IMR-90 (cell line): ENCODE measurements around the gene DNAJC5. TPM values are rescaled to one million over a fixed set of nuclear protein-coding genes. Genes with fewer than 3 reads are reported as not detected.
A peak's percentile ranks its signal among the peaks of the same experiment; 100 is the strongest.

Experiments used
- ATAC-seq: fragments of 200-7000 bp; cut with Tn5 transposase; 2 replicates; pipeline ENCODE4 v1.9.1; 2020; ENCODE audit warnings: low read depth, mild to moderate bottlenecking, moderate library complexity
- BruUV-seq: library from RNA; stranded (reverse); fragments of 400-500 nt; replicated peaks from 2 replicates; lab custom pipeline; 2021; lab: Mats Ljungman, UMichigan
- CTCF ChIA-PET: fragments of 300-600 bp; formaldehyde crosslinking; extraction: SDS; loops from one replicate; lab custom pipeline; 2021; ENCODE audit warnings: antibody characterized with exemption; lab: Yijun Ruan, JAX
- POLR2A ChIA-PET: fragments of 300-600 bp; sonication (Branson Sonifier 250); formaldehyde crosslinking; loops from one replicate; lab custom pipeline; 2022; ENCODE audit warnings: antibody characterized with exemption; ENCODE audit not compliant: unreplicated experiment; lab: Charles Lee
- DNase-seq: peaks from one replicate; pipeline ENCODE4 v3.0.0; 2013
- H2AFZ ChIP-seq: replicated peaks from 2 replicates; pipeline ENCODE3; 2013; ENCODE audit warnings: low read length, mild to moderate bottlenecking; ENCODE audit not compliant: poor library complexity
- H2AK5ac ChIP-seq: 2 replicates; pipeline ENCODE4 v1.6.1; 2013; ENCODE audit warnings: low read depth, low read length, inconsistent platforms
- H2AK9ac ChIP-seq: replicated peaks from 2 replicates; pipeline ENCODE3; 2013; ENCODE audit warnings: mild to moderate bottlenecking, low read depth, low read length, moderate library complexity; ENCODE audit not compliant: poor library complexity
- H2BK120ac ChIP-seq: 2 replicates; pipeline ENCODE4 v1.6.1; 2013; ENCODE audit warnings: low read depth, low read length, inconsistent platforms
- H2BK15ac ChIP-seq: 3 replicates; pipeline ENCODE4 v1.6.1; 2013; ENCODE audit warnings: low read depth, low read length, inconsistent platforms
- H2BK20ac ChIP-seq: 2 replicates; pipeline ENCODE4 v1.6.1; 2013; ENCODE audit warnings: low read depth, mild to moderate bottlenecking, inconsistent platforms, low read length, moderate library complexity
- H2BK5ac ChIP-seq: 2 replicates; pipeline ENCODE4 v1.6.1; 2013; ENCODE audit warnings: mild to moderate bottlenecking, low read depth, low read length, inconsistent platforms; ENCODE audit not compliant: poor library complexity, severe bottlenecking
- H3K14ac ChIP-seq: replicated peaks from 2 replicates; pipeline ENCODE4 v1.6.1; 2013; ENCODE audit warnings: low read depth, low read length, inconsistent platforms
- H3K18ac ChIP-seq: 2 replicates; pipeline ENCODE4 v1.6.1; 2013; ENCODE audit warnings: low read depth, low read length, control low read depth
- H3K23ac ChIP-seq: 2 replicates; pipeline ENCODE4 v1.6.1; 2013; ENCODE audit warnings: low read depth, low read length, inconsistent platforms
- H3K27ac ChIP-seq: 2 replicates; pipeline ENCODE4 v1.5.1; 2013; ENCODE audit warnings: mild to moderate bottlenecking, control low read depth, low read length; ENCODE audit not compliant: insufficient read depth
- H3K27me3 ChIP-seq: 2 replicates; pipeline ENCODE4 v1.6.1; 2013; ENCODE audit warnings: low read length; ENCODE audit not compliant: control insufficient read depth, insufficient read depth
- H3K36me3 ChIP-seq: 2 replicates; pipeline ENCODE4 v1.6.1; 2013; ENCODE audit warnings: low read length, mixed read lengths; ENCODE audit not compliant: control insufficient read depth, insufficient read depth
- H3K4ac ChIP-seq: 2 replicates; pipeline ENCODE4 v1.6.1; 2013; ENCODE audit warnings: low read depth, low read length, inconsistent platforms
- H3K4me1 ChIP-seq: 2 replicates; pipeline ENCODE4 v1.6.1; 2013; ENCODE audit warnings: low read length, mixed read lengths; ENCODE audit not compliant: control insufficient read depth, insufficient read depth
- H3K4me2 ChIP-seq: 2 replicates; pipeline ENCODE4 v1.6.1; 2013; ENCODE audit warnings: low read depth, mild to moderate bottlenecking, control low read depth, low read length, moderate library complexity
- H3K4me3 ChIP-seq: 2 replicates; pipeline ENCODE4 v1.5.1; 2013; ENCODE audit warnings: low read depth, mild to moderate bottlenecking, control low read depth, low read length, moderate library complexity; ENCODE audit not compliant: insufficient read depth
- H3K56ac ChIP-seq: 2 replicates; pipeline ENCODE4 v1.6.1; 2013; ENCODE audit warnings: low read length, inconsistent platforms; ENCODE audit not compliant: insufficient read depth; ENCODE audit errors: extremely low read depth
- H3K79me1 ChIP-seq, 2 experiments: 2 replicates each; pipeline ENCODE4 v1.6.1; 2013; ENCODE audit warnings: low read length in 2 of 2, inconsistent platforms in 1 of 2, low read depth in 1 of 2
- H3K9ac ChIP-seq: 2 replicates; pipeline ENCODE4 v1.6.1; 2013; ENCODE audit warnings: low read depth, low read length, control low read depth
- H3K9me1 ChIP-seq: 2 replicates; pipeline ENCODE4 v1.6.1; 2013; ENCODE audit warnings: low read length, inconsistent platforms; ENCODE audit not compliant: insufficient read depth
- H3K9me3 ChIP-seq: 2 replicates; pipeline ENCODE4 v1.6.1; 2013; ENCODE audit warnings: low read length; ENCODE audit not compliant: control insufficient read depth, insufficient read depth
- H4K20me1 ChIP-seq: 2 replicates; pipeline ENCODE4 v1.6.1; 2013; ENCODE audit warnings: low read length, inconsistent platforms; ENCODE audit not compliant: insufficient read depth
- H4K5ac ChIP-seq: 2 replicates; pipeline ENCODE4 v1.6.1; 2013; ENCODE audit warnings: mild to moderate bottlenecking, low read depth, low read length, control low read depth
- H4K8ac ChIP-seq, 2 experiments: 2 replicates each; pipeline ENCODE4 v1.6.1; 2013; ENCODE audit warnings: low read depth in 2 of 2, low read length in 2 of 2, control low read depth in 1 of 2, inconsistent platforms in 1 of 2
- H4K91ac ChIP-seq: 2 replicates; pipeline ENCODE4 v1.6.1; 2013; ENCODE audit warnings: low read depth, low read length, inconsistent platforms; ENCODE audit not compliant: insufficient read depth
- BHLHE40 ChIP-seq: fragments of 150-350 bp; IDR thresholded peaks from 2 replicates; pipeline ENCODE4 v1.6.1; 2016; ENCODE audit warnings: mild to moderate bottlenecking, low read depth, low read length
- CEBPB ChIP-seq: IDR thresholded peaks from 2 replicates; pipeline ENCODE4 v1.6.1; 2012; ENCODE audit warnings: low read depth, low read length, improper control_type of control experiment
- CTCF ChIP-seq: conservative IDR thresholded peaks from 2 replicates; pipeline ENCODE4 v1.5.1; 2012; ENCODE audit warnings: mild to moderate bottlenecking, low read depth, low read length, improper control_type of control experiment
- ELK1 ChIP-seq: fragments of 150-350 bp; IDR thresholded peaks from 2 replicates; pipeline ENCODE4 v1.6.1; 2016; ENCODE audit warnings: low read depth, mild to moderate bottlenecking, low read length, moderate library complexity, borderline replicate concordance
- FOS ChIP-seq: fragments of 150-350 bp; IDR thresholded peaks from 2 replicates; pipeline ENCODE4 v1.6.1; 2016; ENCODE audit warnings: low read depth, low read length
- MAFK ChIP-seq: IDR thresholded peaks from 2 replicates; pipeline ENCODE4 v1.6.1; 2012; ENCODE audit warnings: low read depth, low read length, improper control_type of control experiment
- MAZ ChIP-seq: IDR thresholded peaks from 2 replicates; pipeline ENCODE4 v1.6.1; 2012; ENCODE audit warnings: low read depth, mild to moderate bottlenecking, low read length, improper control_type of control experiment, moderate library complexity, borderline replicate concordance
- MXI1 ChIP-seq: IDR thresholded peaks from 2 replicates; pipeline ENCODE4 v1.6.1; 2012; ENCODE audit warnings: low read depth, mild to moderate bottlenecking, low read length, moderate library complexity, borderline replicate concordance
- NFE2L2 ChIP-seq: fragments of 150-350 bp; IDR thresholded peaks from 2 replicates; pipeline ENCODE4 v1.6.1; 2016; ENCODE audit warnings: low read depth, mild to moderate bottlenecking, low read length
- POLR2A ChIP-seq: IDR thresholded peaks from 2 replicates; pipeline ENCODE4 v1.6.1; 2012; ENCODE audit warnings: mild to moderate bottlenecking, low read depth, low read length
- RAD21 ChIP-seq: IDR thresholded peaks from 2 replicates; pipeline ENCODE4 v1.6.1; 2012; ENCODE audit warnings: low read length, improper control_type of control experiment
- RCOR1 ChIP-seq: IDR thresholded peaks from 2 replicates; pipeline ENCODE4 v1.6.1; 2012; ENCODE audit warnings: mild to moderate bottlenecking, low read length, improper control_type of control experiment; ENCODE audit not compliant: insufficient replicate concordance
- RFX5 ChIP-seq: IDR thresholded peaks from 2 replicates; pipeline ENCODE4 v1.8.0; 2012; ENCODE audit warnings: low read depth, mild to moderate bottlenecking, low read length, moderate library complexity
- SMC3 ChIP-seq: fragments of 150-350 bp; IDR thresholded peaks from 2 replicates; pipeline ENCODE4 v1.6.1; 2016; ENCODE audit warnings: low read depth, mild to moderate bottlenecking, antibody characterized with exemption, low read length, moderate library complexity
- USF2 ChIP-seq: fragments of 150-350 bp; IDR thresholded peaks from 2 replicates; pipeline ENCODE4 v1.6.1; 2017; ENCODE audit warnings: mild to moderate bottlenecking, antibody characterized with exemption, low read length, low read depth
- WGBS, 2 experiments: methylation state at CpG; one replicate each; pipeline versions ENCODE4 v1.1.5 to v1.1.7; 2013; ENCODE audit warnings: missing lambda C conversion rate in 2 of 2; ENCODE audit not compliant: insufficient read length in 1 of 2; ENCODE audit errors: extremely low coverage in 2 of 2; 5-methylcytosine and 5-hydroxymethylcytosine counted together
- dilution Hi-C: fragments of 300-500 bp; cut with HindIII; formaldehyde crosslinking; loops from one replicate; pipeline ENCODE4 v1.14.3; 2018; ENCODE audit warnings: low sequenced_read_pairs; ENCODE audit not compliant: unreplicated experiment
- in situ Hi-C: fragments of 300-500 bp; cut with MboI; formaldehyde crosslinking; loops from 3 replicates; pipeline ENCODE4 v1.14.3; 2019; ENCODE audit warnings: low sequenced_read_pairs, inconsistent platforms, mixed read lengths
- intact Hi-C: fragments of 100-400 bp; cut with micrococcal nuclease; formaldehyde crosslinking; loops from 2 replicates; pipeline ENCODE4 v1.10.0; 2022
- polyA plus RNA-seq, 3 experiments: library from polyadenylated mRNA; depleted of rRNA; stranded (reverse); fragments of >200 nt; gene quantifications; 2 replicates each; pipeline ENCODE4 v1.2.3, GENCODE V29; 2012; ENCODE audit warnings: low replicate concordance in 1 of 3
- total RNA-seq: library from RNA; depleted of rRNA; stranded (reverse); fragments of >200 nt; gene quantifications from 2 replicates; pipeline ENCODE4 v1.2.3, GENCODE V29; 2012

DNAJC5 gene
- total and polyA plus RNA-seq, 2 of the 4 experiments (the other 2 are of a cell fraction) = 35.6 to 45.2 TPM

GRCh38 chr20:63944078-63944941 is 49.4 kb downstream of the DNAJC5 start:
- no peak overlapping the region for H2BK15ac ChIP-seq
- POLR2A ChIA-PET = no interaction called here
- H2AK5ac ChIP-seq = no peak overlapping the region
- H3K23ac ChIP-seq = no peak overlapping the region
- H4K20me1 ChIP-seq = peaks cover 94% of the 10 kb centered on the region
- H3K27me3 ChIP-seq = no peaks in the 10 kb centered on the region
- DNase-seq = no peak
- H3K79me1 ChIP-seq = peaks cover 17 to 81% of the 10 kb centered on the region in 2 experiments
- H4K5ac ChIP-seq = no peak overlapping the region
- intact Hi-C loops = no loop called here
- CTCF ChIA-PET = no interaction called here
- H4K91ac ChIP-seq = no peak overlapping the region
- dilution Hi-C loops = no loop called here
- H2BK120ac ChIP-seq = no peak overlapping the region
- in situ Hi-C loops = no loop called here
- no peak overlapping the region for H3K4me3 ChIP-seq
- H3K14ac ChIP-seq = no peak overlapping the region
- no peak overlapping the region for H3K9ac ChIP-seq
- no peak overlapping the region for H2AFZ ChIP-seq
- H3K36me3 ChIP-seq = peaks cover 49% of the 10 kb centered on the region
- H3K9me1 ChIP-seq = peaks cover 13% of the 10 kb centered on the region
- no peak for ATAC-seq
- H2BK20ac ChIP-seq = no peak overlapping the region
- peaks cover 7% of the 10 kb centered on the region for H3K4me1 ChIP-seq
- no peak overlapping the region for H3K18ac ChIP-seq
- no peak overlapping the region for H3K56ac ChIP-seq
- 95% methylated on average over 29 of the region's 35 CpGs; no CpG with 5 or more reads in 1 of the 2 experiments for WGBS, 2 experiments
- H3K4me2 ChIP-seq = no peak overlapping the region
- H3K27ac ChIP-seq = no peak overlapping the region
- no peak overlapping the region for H4K8ac ChIP-seq
- peak overlapping the region; percentile 10 for H2AK9ac ChIP-seq
- H3K9me3 ChIP-seq = no peaks in the 10 kb centered on the region
- no peak overlapping the region for H2BK5ac ChIP-seq
- H3K4ac ChIP-seq = no peak overlapping the region
- BruUV-seq = no TSS peak
- no peak for TF ChIP-seq BHLHE40
- TF ChIP-seq CTCF = no peak
- TF ChIP-seq MAFK = no peak
- no peak for TF ChIP-seq ELK1
- no peak for TF ChIP-seq FOS
- no peak for TF ChIP-seq MXI1
- TF ChIP-seq NFE2L2 = no peak
- TF ChIP-seq SMC3 = no peak
- TF ChIP-seq MAZ = no peak
- no peak for TF ChIP-seq RCOR1
- no peak for TF ChIP-seq POLR2A
- no peak for TF ChIP-seq RFX5
- TF ChIP-seq USF2 = no peak
- TF ChIP-seq RAD21 = no peak
- TF ChIP-seq CEBPB = no peak
